K562 (cell line): ENCODE measurements around the gene LRRC25. TPM values are rescaled to one million over a fixed set of nuclear protein-coding genes. Genes with fewer than 3 reads are reported as not detected.

Experiments
- ARID2 ChIP-seq: fragments of 450-650 bp; IDR thresholded peaks from 2 replicates; pipeline ENCODE4 v1.6.1; 2017; ENCODE audit warnings: antibody characterized with exemption, mild to moderate bottlenecking
- C11orf30 ChIP-seq: fragments of 450-650 bp; IDR thresholded peaks from 2 replicates; pipeline ENCODE4 v1.6.1; 2016; ENCODE audit warnings: low read depth, mild to moderate bottlenecking
- CSDE1 ChIP-seq, 2 experiments: fragments of 450-650 bp; IDR thresholded peaks; 2 replicates each; pipeline ENCODE4 v1.6.1; 2016; ENCODE audit warnings: mild to moderate bottlenecking in 1 of 2
- EGR1 ChIP-seq: fragments of 450-650 bp; conservative IDR thresholded peaks from 2 replicates; pipeline ENCODE4 v1.6.1; 2017; ENCODE audit warnings: mild to moderate bottlenecking
- EP300 ChIP-seq: IDR thresholded peaks from 2 replicates; pipeline ENCODE4 v1.6.1; 2012; ENCODE audit warnings: low read length, improper control_type of control experiment
- FOXA1 ChIP-seq: fragments of 450-650 bp; IDR thresholded peaks from 2 replicates; pipeline ENCODE4 v1.6.1; 2016; ENCODE audit warnings: mild to moderate bottlenecking, borderline replicate concordance
- ILF3 ChIP-seq: fragments of 450-650 bp; IDR thresholded peaks from 2 replicates; pipeline ENCODE4 v1.6.1; 2018; ENCODE audit warnings: antibody characterized with exemption, mild to moderate bottlenecking, moderate library complexity, borderline replicate concordance
- MEF2A ChIP-seq: IDR thresholded peaks from 2 replicates; pipeline ENCODE4 v1.6.1; 2011; ENCODE audit warnings: low read depth, mild to moderate bottlenecking, low read length, moderate library complexity; ENCODE audit not compliant: control insufficient read depth
- MTA1 ChIP-seq: fragments of 450-650 bp; IDR thresholded peaks from 2 replicates; pipeline ENCODE4 v1.6.1; 2017; ENCODE audit warnings: borderline replicate concordance
- NCOR1 ChIP-seq: fragments of 450-650 bp; IDR thresholded peaks from 2 replicates; pipeline ENCODE4 v1.6.1; 2016; ENCODE audit warnings: mild to moderate bottlenecking, moderate library complexity
- SLC30A9 ChIP-seq: fragments of 250-450 bp; sonication (Bioruptor Pico); IDR thresholded peaks from 2 replicates; pipeline ENCODE4 v1.8.0; 2022; ENCODE audit warnings: mild to moderate bottlenecking, moderate library complexity
- TAF15 ChIP-seq: fragments of 200-400 bp; formaldehyde crosslinking; IDR thresholded peaks from 2 replicates; pipeline ENCODE4 v1.6.1; 2017; ENCODE audit warnings: mild to moderate bottlenecking, low read depth, low read length, moderate library complexity
- TAF7 ChIP-seq: fragments of 450-650 bp; IDR thresholded peaks from 2 replicates; pipeline ENCODE4 v1.6.1; 2016; ENCODE audit warnings: missing genetic modification characterization, missing compliant biosample characterization
- TSC22D4 ChIP-seq: fragments of 450-650 bp; IDR thresholded peaks from 2 replicates; pipeline ENCODE4 v1.6.1; 2016; ENCODE audit warnings: missing genetic modification characterization, missing biosample characterization, control low read depth
- XRCC3 ChIP-seq: fragments of 450-650 bp; IDR thresholded peaks from 2 replicates; pipeline ENCODE4 v1.6.1; 2017; ENCODE audit warnings: mild to moderate bottlenecking, moderate library complexity
- ZKSCAN3 ChIP-seq: fragments of 250-450 bp; sonication (Bioruptor Pico); IDR thresholded peaks from 2 replicates; pipeline ENCODE4 v1.4.0; 2020
- ZNF551 ChIP-seq: fragments of 250-450 bp; sonication (Bioruptor Pico); IDR thresholded peaks from 2 replicates; pipeline ENCODE4 v1.5.0; 2021; ENCODE audit warnings: mild to moderate bottlenecking, moderate library complexity
- ZNF586 ChIP-seq: fragments of 450-650 bp; formaldehyde crosslinking; conservative IDR thresholded peaks from 2 replicates; pipeline ENCODE4 v1.4.0; 2020; ENCODE audit warnings: mild to moderate bottlenecking, moderate library complexity
- ZNF766 ChIP-seq: fragments of 200-800 bp; sonication (Bioruptor generic); conservative IDR thresholded peaks from 2 replicates; pipeline ENCODE4 v1.6.1; 2016; ENCODE audit warnings: missing genetic modification characterization, missing compliant biosample characterization
- polyA plus RNA-seq, 8 experiments: library from polyadenylated mRNA; depleted of rRNA in 4 of 8; stranded (reverse) in 5 of 8; unstranded in 3 of 8; fragments of >200 nt; fragmentation: Nextera tagmentation in 2 of 8; fragmentation: Illumina TruSeq in 1 of 8; extraction: Ambion mirVana in 2 of 8; extraction: Trizol in 1 of 8; gene quantifications; 2 replicates each; pipeline versions ENCODE4 v1.2.1 to v1.2.3, GENCODE V29; 2011 to 2014; ENCODE audit warnings: inconsistent platforms in 1 of 8, missing spikeins in 1 of 8
- total RNA-seq, 7 experiments: library from RNA; depleted of rRNA in 6 of 7; stranded (reverse); fragments of >200 nt in 6 of 7; fragmentation: Illumina TruSeq in 2 of 7; extraction: Trizol in 2 of 7; gene quantifications; 2 replicates each; pipeline versions ENCODE4 v1.2.1 to v1.2.3, GENCODE V29; 2011 to 2021; ENCODE audit warnings: low replicate concordance in 1 of 7
- TF ChIP-seq, protein P1 (sequence below): fragments of 250-450 bp; sonication (Bioruptor Pico); IDR thresholded peaks from 2 replicates; pipeline ENCODE4 v1.4.0; 2020; ENCODE audit warnings: mild to moderate bottlenecking, moderate library complexity
- TF ChIP-seq, protein P2 (sequence below): fragments of 450-650 bp; formaldehyde crosslinking; IDR thresholded peaks from 2 replicates; pipeline ENCODE4 v1.4.0; 2020; ENCODE audit warnings: mild to moderate bottlenecking, moderate library complexity
- TF ChIP-seq, protein P3 (sequence below): fragments of 200-800 bp; sonication (Bioruptor generic); IDR thresholded peaks from 2 replicates; pipeline ENCODE4 v1.6.1; 2017; ENCODE audit warnings: missing genetic modification characterization, missing compliant biosample characterization
- TF ChIP-seq, protein P4 (sequence below): fragments of 250-450 bp; sonication (Bioruptor Pico); IDR thresholded peaks from 2 replicates; pipeline ENCODE4 v1.5.0; 2021
- TF ChIP-seq, protein P5 (sequence below): fragments of 250-450 bp; sonication (Bioruptor Pico); IDR thresholded peaks from 2 replicates; pipeline ENCODE4 v1.4.0; 2020; ENCODE audit warnings: mild to moderate bottlenecking

Gene LRRC25
- total and polyA plus RNA-seq, 9 of the 15 experiments (the other 6 are each of a cell fraction or from before 2014, with no cell fraction given), result 0.07 to 0.36 (median 0.10) TPM; not detected in 3

DNA sequence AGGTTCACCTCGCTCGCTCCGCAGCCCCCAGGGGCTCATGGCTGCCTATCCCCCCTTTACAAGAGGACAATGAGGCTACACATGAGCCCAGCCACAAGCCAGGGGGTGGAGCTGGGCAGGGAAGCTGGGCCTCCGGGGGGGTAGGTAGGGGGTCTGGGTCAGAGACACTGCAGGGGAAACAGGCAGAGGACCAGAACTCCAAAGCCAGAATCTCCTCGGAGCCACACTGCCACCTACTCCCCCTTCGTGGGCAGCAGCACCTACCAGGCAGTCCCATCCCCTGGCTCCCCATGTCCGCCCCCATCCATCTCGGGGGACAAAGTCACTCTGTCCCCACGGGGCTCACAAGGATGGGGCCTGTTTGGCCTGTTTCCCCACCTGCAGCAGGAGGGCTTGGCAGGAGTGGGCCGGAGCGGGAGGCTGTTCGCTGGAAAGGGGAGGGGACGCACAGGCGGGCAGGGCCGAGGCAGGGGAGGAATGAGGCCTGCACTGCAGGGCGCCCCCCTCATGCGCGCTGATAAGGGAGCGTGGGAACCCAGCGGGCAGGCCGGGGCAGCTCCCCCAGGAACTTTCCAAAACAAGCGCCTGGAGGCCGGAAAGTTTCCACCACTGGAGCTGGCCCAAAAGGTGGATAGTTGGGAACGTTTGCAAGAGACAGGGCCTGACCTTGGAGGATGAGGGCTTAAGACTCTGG lies 41.1 kb upstream of the LRRC25 start (continued):
- TF ChIP-seq, protein P1, sequence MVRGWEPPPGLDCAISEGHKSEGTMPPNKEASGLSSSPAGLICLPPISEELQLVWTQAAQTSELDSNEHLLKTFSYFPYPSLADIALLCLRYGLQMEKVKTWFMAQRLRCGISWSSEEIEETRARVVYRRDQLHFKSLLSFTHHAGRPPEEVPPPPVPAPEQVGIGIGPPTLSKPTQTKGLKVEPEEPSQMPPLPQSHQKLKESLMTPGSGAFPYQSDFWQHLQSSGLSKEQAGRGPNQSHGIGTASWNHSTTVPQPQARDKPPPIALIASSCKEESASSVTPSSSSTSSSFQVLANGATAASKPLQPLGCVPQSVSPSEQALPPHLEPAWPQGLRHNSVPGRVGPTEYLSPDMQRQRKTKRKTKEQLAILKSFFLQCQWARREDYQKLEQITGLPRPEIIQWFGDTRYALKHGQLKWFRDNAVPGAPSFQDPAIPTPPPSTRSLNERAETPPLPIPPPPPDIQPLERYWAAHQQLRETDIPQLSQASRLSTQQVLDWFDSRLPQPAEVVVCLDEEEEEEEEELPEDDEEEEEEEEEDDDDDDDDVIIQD (CRISPR knock-in tag), result no peak
- no peak for TF ChIP-seq ZNF766
- TF ChIP-seq ILF3, result no peak
- TF ChIP-seq NCOR1, result peak; percentile 78
- TF ChIP-seq, protein P2, sequence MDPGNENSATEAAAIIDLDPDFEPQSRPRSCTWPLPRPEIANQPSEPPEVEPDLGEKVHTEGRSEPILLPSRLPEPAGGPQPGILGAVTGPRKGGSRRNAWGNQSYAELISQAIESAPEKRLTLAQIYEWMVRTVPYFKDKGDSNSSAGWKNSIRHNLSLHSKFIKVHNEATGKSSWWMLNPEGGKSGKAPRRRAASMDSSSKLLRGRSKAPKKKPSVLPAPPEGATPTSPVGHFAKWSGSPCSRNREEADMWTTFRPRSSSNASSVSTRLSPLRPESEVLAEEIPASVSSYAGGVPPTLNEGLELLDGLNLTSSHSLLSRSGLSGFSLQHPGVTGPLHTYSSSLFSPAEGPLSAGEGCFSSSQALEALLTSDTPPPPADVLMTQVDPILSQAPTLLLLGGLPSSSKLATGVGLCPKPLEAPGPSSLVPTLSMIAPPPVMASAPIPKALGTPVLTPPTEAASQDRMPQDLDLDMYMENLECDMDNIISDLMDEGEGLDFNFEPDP (CRISPR knock-in tag), result no peak
- no peak for TF ChIP-seq ZNF586
- TF ChIP-seq, protein P3, sequence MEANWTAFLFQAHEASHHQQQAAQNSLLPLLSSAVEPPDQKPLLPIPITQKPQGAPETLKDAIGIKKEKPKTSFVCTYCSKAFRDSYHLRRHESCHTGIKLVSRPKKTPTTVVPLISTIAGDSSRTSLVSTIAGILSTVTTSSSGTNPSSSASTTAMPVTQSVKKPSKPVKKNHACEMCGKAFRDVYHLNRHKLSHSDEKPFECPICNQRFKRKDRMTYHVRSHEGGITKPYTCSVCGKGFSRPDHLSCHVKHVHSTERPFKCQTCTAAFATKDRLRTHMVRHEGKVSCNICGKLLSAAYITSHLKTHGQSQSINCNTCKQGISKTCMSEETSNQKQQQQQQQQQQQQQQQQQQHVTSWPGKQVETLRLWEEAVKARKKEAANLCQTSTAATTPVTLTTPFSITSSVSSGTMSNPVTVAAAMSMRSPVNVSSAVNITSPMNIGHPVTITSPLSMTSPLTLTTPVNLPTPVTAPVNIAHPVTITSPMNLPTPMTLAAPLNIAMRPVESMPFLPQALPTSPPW, result peak; percentile 92
- TF ChIP-seq TSC22D4 (tag), result no peak
- no peak for TF ChIP-seq CSDE1 (IDR thresholded peaks at IDR 0.05)
- TF ChIP-seq EGR1, result no peak
- TF ChIP-seq, protein P4, sequence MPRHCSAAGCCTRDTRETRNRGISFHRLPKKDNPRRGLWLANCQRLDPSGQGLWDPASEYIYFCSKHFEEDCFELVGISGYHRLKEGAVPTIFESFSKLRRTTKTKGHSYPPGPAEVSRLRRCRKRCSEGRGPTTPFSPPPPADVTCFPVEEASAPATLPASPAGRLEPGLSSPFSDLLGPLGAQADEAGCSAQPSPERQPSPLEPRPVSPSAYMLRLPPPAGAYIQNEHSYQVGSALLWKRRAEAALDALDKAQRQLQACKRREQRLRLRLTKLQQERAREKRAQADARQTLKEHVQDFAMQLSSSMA (CRISPR knock-in tag), result no peak
- TF ChIP-seq FOXA1, result no peak
- TF ChIP-seq MEF2A, result no peak
- peak; percentile 45; the same call in 1 of the 2 replicates for TF ChIP-seq EP300
- peak; percentile 29; the same call in 1 of the 2 replicates for TF ChIP-seq MTA1
- no peak for TF ChIP-seq ZNF551 (CRISPR knock-in tag)
- TF ChIP-seq ARID2, result no peak
- TF ChIP-seq SLC30A9 (CRISPR knock-in tag), result no peak
- TF ChIP-seq ZKSCAN3 (CRISPR knock-in tag), result no peak
- TF ChIP-seq TAF15, result no peak
- TF ChIP-seq, protein P5, sequence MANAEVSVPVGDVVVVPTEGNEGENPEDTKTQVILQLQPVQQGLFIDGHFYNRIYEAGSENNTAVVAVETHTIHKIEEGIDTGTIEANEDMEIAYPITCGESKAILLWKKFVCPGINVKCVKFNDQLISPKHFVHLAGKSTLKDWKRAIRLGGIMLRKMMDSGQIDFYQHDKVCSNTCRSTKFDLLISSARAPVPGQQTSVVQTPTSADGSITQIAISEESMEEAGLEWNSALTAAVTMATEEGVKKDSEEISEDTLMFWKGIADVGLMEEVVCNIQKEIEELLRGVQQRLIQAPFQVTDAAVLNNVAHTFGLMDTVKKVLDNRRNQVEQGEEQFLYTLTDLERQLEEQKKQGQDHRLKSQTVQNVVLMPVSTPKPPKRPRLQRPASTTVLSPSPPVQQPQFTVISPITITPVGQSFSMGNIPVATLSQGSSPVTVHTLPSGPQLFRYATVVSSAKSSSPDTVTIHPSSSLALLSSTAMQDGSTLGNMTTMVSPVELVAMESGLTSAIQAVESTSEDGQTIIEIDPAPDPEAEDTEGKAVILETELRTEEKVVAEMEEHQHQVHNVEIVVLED (CRISPR knock-in tag), result 0 out of 2 replicates have a peak, but pooled peaks have one; percentile 14
- no peak for TF ChIP-seq TAF7 (tag)
- TF ChIP-seq C11orf30, result no peak
- TF ChIP-seq XRCC3, result no peak
